Brain microvascular endothelial cell (primary cell): ENCODE results near the gene IL17B.

Experiments used
- DNase-seq: peaks from one replicate; pipeline ENCODE4 v3.0.0-alpha.2; 2020
- H3K27ac ChIP-seq: fragments of 250-450 bp; sonication (Bioruptor Pico); 2 replicates; pipeline ENCODE4 v1.5.1; 2020; ENCODE audit warnings: mild to moderate bottlenecking, moderate library complexity
- H3K27me3 ChIP-seq: fragments of 250-450 bp; sonication (Bioruptor Pico); replicated peaks from 2 replicates; pipeline ENCODE4 v1.5.1; 2020; ENCODE audit warnings: mild to moderate bottlenecking
- H3K36me3 ChIP-seq: fragments of 250-450 bp; sonication (Bioruptor Pico); replicated peaks from 2 replicates; pipeline ENCODE4 v1.5.1; 2020; ENCODE audit warnings: mild to moderate bottlenecking
- H3K4me3 ChIP-seq: 2 replicates; pipeline ENCODE4 v1.5.1; 2011; ENCODE audit warnings: low read depth, mild to moderate bottlenecking, control low read depth, low read length, moderate library complexity
- CTCF ChIP-seq: IDR thresholded peaks from 2 replicates; pipeline ENCODE4 v1.5.1; 2011; ENCODE audit warnings: low read depth, mild to moderate bottlenecking, moderate library complexity, low read length, control low read depth, inconsistent platforms; ENCODE audit errors: missing control alignments
- in situ Hi-C: cut with HindIII; loops from 2 replicates; pipeline ENCODE4 v1.10.0; 2017; ENCODE audit warnings: low sequenced_read_pairs, low pct_ligation_motif_present

The IL17B gene

DNA sequence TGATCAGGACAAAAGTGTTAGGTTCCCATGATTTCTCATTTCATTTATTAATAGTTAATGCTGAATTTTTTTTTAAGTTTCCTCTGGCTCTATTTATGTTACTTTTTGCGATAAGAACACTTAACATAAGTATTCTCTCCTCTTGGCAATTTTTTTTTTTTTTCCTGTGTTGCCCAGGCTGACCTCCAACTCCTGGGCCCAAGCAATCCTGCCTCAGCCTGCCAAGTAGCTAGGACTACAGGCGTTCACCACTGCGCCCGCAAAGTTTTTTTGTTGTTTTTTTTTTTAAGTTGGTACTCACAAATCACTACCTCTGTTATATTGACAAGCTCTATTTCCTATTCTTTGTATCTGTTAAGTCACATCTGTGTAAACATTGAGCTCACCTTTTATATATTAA, 26.9 kb downstream of the IL17B start:
- DNase-seq: no peak
- Histone ChIP-seq H3K27me3 (no peaks in the 10 kb centered on the region), H3K4me3 (no peak overlapping the region), H3K27ac (no peak overlapping the region), H3K36me3 (peaks cover 59% of the 10 kb centered on the region)
- no peak for TF ChIP-seq CTCF
- in situ Hi-C loops: no loop called here

DNA sequence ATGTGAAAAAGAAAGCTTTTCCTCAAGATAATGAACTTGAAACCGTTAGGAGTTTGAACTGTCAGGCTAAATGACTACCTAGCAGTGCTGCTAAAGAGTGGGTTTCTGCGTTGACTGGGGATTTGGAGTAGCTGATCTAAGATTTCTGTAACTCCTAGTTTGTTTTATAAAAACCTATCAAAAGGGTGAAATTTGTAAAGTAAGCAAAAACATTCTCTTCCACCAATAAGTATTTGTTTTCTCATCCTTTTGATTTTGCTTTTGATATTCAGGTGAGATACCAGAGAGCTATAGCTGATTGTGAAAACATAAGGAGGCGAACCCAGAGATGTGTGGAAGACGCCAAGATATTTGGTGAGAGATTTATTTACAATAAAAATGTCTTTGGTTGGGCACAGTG, 29.7 kb downstream of the IL17B start:
- Histone ChIP-seq H3K36me3 (peaks cover 55% of the 10 kb centered on the region), H3K27ac (no peak overlapping the region)
- no peak for TF ChIP-seq CTCF

GRCh38 chr5:149348518-149348917, 30.6 kb downstream of the IL17B start:
- Histone ChIP-seq H3K27ac (no peak overlapping the region), H3K36me3 (peaks cover 52% of the 10 kb centered on the region), H3K4me3 (no peak overlapping the region), H3K27me3 (no peaks in the 10 kb centered on the region)
- in situ Hi-C loops: no loop called here
- TF ChIP-seq CTCF: no peak
- no peak for DNase-seq

More for the DNA sequence above, 29.7 kb downstream of the IL17B start:
- no peaks in the 10 kb centered on the region for H3K27me3 ChIP-seq
- in situ Hi-C loops: no loop called here
- no peak for DNase-seq
- no peak overlapping the region for H3K4me3 ChIP-seq

- Histone ChIP-seq H3K4me3 (peak overlapping the region; percentile 99), H3K27me3 (no peaks in the 10 kb centered on the region), H3K36me3 (peaks cover 34% of the 10 kb centered on the region), H3K27ac (peak overlapping the region; percentile 69)
- no peak for TF ChIP-seq CTCF
- no peak for DNase-seq
- in situ Hi-C loops: no loop called here
These were observed 33.2 kb downstream of the IL17B start for GRCh38 chr5:149345892-149346222.

GRCh38 chr5:149345147-149345891, 33.8 kb downstream of the IL17B start, which contains the start of gene GRPEL2:
GRPEL2 (plus strand) TSS chr5:149345499; CDS start chr5:149345540, 41 bp downstream.
- in situ Hi-C loops: no loop called here
- DNase-seq: peak; percentile 96
- H3K27me3 ChIP-seq: no peaks in the 10 kb centered on the region
- TF ChIP-seq CTCF: no peak
- H3K4me3 ChIP-seq: peak within 1 kb of the TSS; percentile 99
- H3K27ac ChIP-seq: peak within 1 kb of the TSS; percentile 69
- H3K36me3 ChIP-seq: peaks cover 29% of the 10 kb centered on the region

DNA sequence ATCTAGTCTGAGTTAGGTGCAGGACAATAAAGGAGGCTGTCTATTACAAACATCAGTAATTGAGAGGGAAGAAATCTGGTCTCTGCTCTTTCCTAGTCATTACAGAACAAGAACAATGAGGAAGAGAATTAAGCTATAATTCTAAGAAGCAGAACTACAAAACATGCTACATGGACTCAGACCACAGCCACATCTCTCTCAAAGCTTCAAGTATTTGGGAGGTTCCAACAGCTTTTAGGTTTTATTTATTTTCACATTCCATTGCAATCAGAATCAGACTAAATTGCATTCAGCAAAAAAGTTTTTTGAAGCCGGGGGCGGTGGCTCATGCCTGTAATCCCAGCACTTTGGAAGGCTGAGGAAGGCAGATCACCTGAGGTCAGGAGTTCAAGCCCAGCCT, 34.9 kb downstream of the IL17B start:
- no peak for DNase-seq
- Histone ChIP-seq H3K4me3 (no peak overlapping the region), H3K27me3 (no peaks in the 10 kb centered on the region), H3K27ac (no peak overlapping the region), H3K36me3 (peaks cover 17% of the 10 kb centered on the region)
- TF ChIP-seq CTCF: no peak
- in situ Hi-C loops: no loop called here
